ENCODE data around the gene S100A12.

GRCh38 chr1:153339802-153340201 lies 35.6 kb downstream of the S100A12 start:
- TF ChIP-seq REST (IDR thresholded peaks at IDR 0.05; ENCODE audit: low read depth, low read length) (no peak), TEAD4 (IDR thresholded peaks at IDR 0.05; ENCODE audit: borderline replicate concordance, insufficient read depth) (no peak), RFX5 (IDR thresholded peaks at IDR 0.05; ENCODE audit: low read length) (no peak), EP300 (IDR thresholded peaks at IDR 0.05; ENCODE audit: borderline replicate concordance in 1 of 2, low read depth in 1 of 2, low read length in 1 of 2) (no peak)

Data from SK-N-SH (cell line).